SK-N-SH treated with all-trans-retinoic acid at 6 μM for 48 hours (cell line): ENCODE measurements around the gene KRTAP5-6.
"Not testable (repeated sequence)": the region's sequence is repeated elsewhere in the genome, so short reads cannot be mapped to it uniquely, and the experiment has no call there.

ENCODE experiments used
- PPARA ChIP-seq: fragments of 250-450 bp; sonication (Bioruptor Pico); IDR thresholded peaks from 2 replicates; pipeline ENCODE4 v1.5.0; 2020; ENCODE audit warnings: mild to moderate bottlenecking, borderline replicate concordance
- SNAI2 ChIP-seq: fragments of 250-450 bp; sonication (Bioruptor Pico); IDR thresholded peaks from 2 replicates; pipeline ENCODE4 v1.5.0; 2020; ENCODE audit warnings: mild to moderate bottlenecking, moderate library complexity
- ZNF8 ChIP-seq: fragments of 450-650 bp; formaldehyde crosslinking; IDR thresholded peaks from 2 replicates; pipeline ENCODE4 v1.5.0; 2020; ENCODE audit warnings: mild to moderate bottlenecking, moderate library complexity
- TF ChIP-seq, protein P1 (sequence below): fragments of 250-450 bp; sonication (Bioruptor Pico); IDR thresholded peaks from 2 replicates; pipeline ENCODE4 v1.5.1; 2021; ENCODE audit warnings: mild to moderate bottlenecking, moderate library complexity
- TF ChIP-seq, protein P2 (sequence below): fragments of 250-450 bp; sonication (Bioruptor Pico); IDR thresholded peaks from 2 replicates; pipeline ENCODE4 v1.8.0; 2020; ENCODE audit warnings: mild to moderate bottlenecking, moderate library complexity, borderline replicate concordance
- TF ChIP-seq, protein P3 (sequence below): fragments of 250-450 bp; sonication (Bioruptor Pico); IDR thresholded peaks from 2 replicates; pipeline ENCODE4 v1.5.0; 2020; ENCODE audit warnings: mild to moderate bottlenecking, moderate library complexity

DNA sequence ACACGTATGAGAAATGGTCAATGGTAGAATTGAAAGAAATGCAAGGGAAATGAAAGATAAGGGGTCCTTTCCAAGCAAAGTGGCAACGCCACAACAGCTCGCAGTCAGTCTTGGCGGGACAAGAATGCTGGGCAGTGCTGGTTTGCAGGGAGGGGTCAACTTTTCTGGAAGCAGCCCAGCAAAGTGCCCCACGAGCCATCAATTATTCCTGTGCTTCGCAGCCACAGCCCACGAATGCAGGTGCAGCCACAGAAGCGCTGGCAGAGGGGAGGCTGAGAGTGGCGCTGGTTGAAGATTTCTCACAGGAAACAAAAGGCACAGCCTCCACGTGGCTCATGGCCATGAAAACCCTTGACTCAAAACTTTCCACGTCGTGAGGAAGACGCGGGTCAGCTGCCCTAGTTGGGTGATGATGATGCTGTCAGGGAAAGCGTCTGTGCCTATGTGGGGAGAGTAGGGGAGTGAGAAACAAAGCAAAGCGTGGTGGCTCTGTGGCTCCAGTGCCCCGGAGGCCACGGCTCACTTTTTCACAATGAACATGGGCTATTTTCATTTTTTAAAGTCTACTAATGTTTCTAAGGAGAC lies 34.2 kb upstream of the KRTAP5-6 start:
- TF ChIP-seq SNAI2 (CRISPR knock-in tag); ZNF8; PPARA (CRISPR knock-in tag): not testable (repeated sequence)
- TF ChIP-seq, protein P1, sequence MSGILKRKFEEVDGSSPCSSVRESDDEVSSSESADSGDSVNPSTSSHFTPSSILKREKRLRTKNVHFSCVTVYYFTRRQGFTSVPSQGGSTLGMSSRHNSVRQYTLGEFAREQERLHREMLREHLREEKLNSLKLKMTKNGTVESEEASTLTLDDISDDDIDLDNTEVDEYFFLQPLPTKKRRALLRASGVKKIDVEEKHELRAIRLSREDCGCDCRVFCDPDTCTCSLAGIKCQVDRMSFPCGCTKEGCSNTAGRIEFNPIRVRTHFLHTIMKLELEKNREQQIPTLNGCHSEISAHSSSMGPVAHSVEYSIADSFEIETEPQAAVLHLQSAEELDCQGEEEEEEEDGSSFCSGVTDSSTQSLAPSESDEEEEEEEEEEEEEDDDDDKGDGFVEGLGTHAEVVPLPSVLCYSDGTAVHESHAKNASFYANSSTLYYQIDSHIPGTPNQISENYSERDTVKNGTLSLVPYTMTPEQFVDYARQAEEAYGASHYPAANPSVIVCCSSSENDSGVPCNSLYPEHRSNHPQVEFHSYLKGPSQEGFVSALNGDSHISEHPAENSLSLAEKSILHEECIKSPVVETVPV (CRISPR knock-in tag): not testable (repeated sequence)
- TF ChIP-seq, protein P2, sequence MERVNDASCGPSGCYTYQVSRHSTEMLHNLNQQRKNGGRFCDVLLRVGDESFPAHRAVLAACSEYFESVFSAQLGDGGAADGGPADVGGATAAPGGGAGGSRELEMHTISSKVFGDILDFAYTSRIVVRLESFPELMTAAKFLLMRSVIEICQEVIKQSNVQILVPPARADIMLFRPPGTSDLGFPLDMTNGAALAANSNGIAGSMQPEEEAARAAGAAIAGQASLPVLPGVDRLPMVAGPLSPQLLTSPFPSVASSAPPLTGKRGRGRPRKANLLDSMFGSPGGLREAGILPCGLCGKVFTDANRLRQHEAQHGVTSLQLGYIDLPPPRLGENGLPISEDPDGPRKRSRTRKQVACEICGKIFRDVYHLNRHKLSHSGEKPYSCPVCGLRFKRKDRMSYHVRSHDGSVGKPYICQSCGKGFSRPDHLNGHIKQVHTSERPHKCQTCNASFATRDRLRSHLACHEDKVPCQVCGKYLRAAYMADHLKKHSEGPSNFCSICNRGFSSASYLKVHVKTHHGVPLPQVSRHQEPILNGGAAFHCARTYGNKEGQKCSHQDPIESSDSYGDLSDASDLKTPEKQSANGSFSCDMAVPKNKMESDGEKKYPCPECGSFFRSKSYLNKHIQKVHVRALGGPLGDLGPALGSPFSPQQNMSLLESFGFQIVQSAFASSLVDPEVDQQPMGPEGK: not testable (repeated sequence)
- TF ChIP-seq, protein P3, sequence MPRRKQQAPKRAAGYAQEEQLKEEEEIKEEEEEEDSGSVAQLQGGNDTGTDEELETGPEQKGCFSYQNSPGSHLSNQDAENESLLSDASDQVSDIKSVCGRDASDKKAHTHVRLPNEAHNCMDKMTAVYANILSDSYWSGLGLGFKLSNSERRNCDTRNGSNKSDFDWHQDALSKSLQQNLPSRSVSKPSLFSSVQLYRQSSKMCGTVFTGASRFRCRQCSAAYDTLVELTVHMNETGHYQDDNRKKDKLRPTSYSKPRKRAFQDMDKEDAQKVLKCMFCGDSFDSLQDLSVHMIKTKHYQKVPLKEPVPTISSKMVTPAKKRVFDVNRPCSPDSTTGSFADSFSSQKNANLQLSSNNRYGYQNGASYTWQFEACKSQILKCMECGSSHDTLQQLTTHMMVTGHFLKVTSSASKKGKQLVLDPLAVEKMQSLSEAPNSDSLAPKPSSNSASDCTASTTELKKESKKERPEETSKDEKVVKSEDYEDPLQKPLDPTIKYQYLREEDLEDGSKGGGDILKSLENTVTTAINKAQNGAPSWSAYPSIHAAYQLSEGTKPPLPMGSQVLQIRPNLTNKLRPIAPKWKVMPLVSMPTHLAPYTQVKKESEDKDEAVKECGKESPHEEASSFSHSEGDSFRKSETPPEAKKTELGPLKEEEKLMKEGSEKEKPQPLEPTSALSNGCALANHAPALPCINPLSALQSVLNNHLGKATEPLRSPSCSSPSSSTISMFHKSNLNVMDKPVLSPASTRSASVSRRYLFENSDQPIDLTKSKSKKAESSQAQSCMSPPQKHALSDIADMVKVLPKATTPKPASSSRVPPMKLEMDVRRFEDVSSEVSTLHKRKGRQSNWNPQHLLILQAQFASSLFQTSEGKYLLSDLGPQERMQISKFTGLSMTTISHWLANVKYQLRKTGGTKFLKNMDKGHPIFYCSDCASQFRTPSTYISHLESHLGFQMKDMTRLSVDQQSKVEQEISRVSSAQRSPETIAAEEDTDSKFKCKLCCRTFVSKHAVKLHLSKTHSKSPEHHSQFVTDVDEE: not testable (repeated sequence)
